Activated CD8-positive, alpha-beta memory T cell treated with anti-CD3 and anti-CD28 coated beads for 24 hours (primary cell): Measurements from ENCODE around the gene SLC26A8.
"Not testable (repeated sequence)": the region's sequence is repeated elsewhere in the genome, so short reads cannot be mapped to it uniquely, and the experiment has no call there.

ENCODE experiments used
- DNase-seq: peaks from one replicate; pipeline ENCODE4 v3.0.0-alpha.2; 2020

SLC26A8 gene

DNA sequence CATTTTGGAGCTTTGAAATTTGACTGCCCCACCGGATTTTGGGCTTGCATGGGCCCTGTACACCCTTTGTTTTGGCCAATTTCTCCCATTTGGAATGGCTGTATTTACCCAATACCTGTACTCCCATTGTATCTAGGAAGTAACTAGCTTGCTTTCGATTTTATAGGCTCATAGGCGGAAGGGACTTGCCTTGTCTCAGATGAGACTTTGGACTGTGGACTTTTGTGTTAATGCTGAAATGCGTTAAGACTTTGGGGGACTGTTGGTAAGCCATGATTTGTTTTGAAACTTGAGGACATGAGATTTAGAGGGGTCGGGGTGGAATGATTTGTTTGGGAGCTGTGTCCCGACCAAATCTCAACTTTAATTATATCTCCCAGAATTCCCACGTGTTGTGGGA lies 83.3 kb downstream of the SLC26A8 start:
- not testable (repeated sequence) for DNase-seq

DNA sequence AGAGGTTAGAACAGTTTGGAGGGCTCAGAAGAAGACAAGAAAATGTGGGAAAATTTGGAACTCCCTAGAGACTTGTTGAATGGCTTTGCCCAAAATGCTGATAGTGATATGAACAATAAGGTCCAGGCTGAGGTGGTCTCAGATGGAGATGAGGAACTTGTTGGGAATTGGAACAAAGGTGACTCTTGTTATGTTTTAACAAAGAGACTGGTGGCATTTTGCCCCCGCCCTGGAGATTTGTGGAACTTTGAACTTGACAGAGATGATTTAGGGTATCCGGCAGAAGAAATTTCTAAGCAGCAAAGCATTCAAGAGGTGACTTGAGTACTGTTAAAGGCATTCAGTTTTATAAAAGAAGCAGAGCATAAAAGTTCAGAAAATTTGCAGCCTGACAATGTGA lies 84.4 kb downstream of the SLC26A8 start:
- DNase-seq, result not testable (repeated sequence)

DNA sequence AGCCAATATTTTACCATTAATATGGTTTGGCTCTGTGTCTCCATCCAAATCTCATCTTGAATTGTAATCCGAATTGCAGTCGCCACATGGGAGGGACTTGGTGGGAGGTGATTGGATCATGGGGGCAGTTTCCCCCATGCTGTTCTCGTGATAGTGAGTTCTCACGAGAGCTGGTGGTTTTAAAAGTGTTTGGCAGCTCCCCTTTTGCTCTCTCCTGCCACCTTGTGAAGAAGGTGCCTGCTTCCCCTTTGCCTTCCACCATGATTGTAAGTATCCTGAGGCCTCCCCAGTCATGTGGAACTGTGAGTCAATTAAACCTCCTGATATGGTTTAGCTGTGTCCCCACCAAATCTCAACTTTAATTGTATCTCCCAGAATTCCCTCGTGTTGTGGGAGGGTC lies 85.2 kb downstream of the SLC26A8 start:
- DNase-seq, result not testable (repeated sequence)

DNA sequence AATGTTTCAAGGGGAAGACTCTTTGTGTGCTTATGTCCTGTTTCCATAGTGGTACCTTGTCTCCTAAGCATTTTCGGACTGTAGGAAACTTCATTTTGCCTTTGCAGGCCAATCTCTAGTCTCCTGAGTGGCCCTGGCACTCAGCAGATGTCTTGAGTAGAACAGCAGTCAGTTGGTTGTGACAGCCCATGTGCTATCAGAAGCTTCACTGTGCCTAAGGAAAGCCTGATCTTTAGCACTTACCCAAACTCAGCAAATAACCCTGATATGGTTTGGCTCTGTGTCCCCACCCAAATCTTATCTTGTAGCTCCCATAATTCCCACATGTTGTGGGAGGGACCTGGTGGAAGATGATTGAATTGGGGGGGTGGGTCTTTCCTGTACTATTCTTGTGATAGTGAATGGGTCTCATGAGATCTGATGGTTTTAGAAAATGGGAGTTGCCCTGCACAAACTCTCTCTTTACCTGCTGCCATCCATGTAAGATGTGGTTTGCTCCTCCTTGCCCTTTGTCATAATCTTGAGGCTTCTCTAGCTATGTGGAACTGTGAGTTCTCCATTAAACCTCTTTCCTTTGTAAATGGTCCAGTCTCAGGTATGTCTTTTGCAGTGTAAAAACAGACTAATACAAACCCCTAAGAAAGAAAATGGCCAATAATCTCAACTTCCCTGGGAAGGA lies 87.6 kb downstream of the SLC26A8 start:
- DNase-seq, result no peak

DNA sequence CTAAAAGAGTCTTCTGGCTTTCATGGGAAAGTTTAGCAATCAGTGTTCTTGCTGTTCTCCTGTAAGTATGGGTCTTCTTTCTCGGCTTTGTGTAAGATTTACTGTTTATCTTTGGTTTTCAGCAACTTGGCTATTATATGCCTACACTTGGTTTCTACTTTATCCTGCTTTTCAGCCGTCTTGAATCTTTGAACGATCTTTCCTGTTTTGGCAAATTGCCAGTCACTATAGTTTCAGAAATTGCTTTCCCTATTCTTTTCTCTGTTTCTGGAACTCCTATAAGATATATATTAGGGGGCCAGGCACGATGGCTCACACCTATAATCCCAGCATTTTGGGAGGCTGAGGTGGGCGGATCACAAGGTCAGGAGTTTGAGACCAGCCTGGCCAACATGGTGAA lies 89.0 kb downstream of the SLC26A8 start:
- DNase-seq, result no peak

DNA sequence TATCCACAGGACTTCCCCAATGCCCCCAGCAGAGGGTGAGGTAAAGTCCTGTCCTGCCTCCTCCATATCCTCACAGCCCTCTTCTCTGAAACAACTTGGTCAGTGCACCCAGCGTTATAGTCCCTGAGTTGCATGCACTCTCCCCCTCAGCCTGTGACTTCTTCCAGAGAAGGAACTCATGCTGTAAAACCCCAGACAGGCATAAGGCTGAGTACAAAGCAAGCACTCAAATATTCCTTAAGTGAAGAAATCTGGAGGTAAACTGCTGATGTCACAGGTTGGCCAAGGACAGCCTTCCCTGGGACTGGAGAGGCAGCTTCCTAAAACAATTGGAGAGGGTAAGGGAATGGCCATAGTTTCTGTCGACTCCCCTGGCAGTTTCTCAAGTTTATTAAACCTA lies 90.6 kb downstream of the SLC26A8 start:
- no peak for DNase-seq

DNA sequence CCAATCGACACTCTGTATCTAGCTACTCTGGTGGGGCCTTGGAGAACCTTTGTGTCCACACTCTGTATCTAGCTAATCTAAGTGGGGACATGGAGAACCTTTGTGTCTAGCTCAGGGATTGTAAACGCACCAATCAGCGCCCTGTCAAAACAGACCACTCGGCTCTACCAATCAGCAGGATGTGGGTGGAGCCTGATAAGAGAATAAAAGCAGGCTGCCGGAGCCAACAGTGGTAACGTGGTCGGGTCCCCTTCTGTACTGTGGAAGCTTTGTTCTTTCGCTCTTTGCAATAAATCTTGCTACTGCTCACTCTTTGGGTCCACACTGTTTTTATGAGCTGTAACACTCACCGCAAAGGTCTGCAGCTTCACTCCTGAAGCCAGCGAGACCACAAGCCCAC lies 92.6 kb downstream of the SLC26A8 start:
- not testable (repeated sequence) for DNase-seq

DNA sequence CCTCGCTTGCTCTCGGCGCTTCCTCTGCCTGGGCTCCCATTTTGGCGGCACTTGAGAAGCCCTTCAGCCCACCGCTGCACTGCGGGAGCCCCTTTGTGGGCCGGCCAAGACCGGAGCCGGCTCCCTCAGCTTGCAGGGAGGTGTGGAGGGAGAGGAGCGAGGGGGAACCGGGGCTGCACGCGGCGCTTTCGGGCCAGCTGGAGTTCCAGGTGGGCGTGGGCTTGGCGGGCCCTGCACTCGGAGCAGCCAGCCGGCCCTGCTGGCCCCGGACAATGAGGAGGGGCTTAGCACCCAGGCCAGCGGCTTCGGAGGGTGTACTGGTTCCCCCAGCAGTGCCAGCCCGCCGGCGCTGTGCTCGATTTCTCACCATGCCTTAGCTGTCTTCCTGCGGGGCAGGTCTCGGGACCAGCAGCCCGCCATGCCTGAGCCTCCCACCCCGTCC lies 93.3 kb downstream of the SLC26A8 start:
- DNase-seq, result no peak

DNA sequence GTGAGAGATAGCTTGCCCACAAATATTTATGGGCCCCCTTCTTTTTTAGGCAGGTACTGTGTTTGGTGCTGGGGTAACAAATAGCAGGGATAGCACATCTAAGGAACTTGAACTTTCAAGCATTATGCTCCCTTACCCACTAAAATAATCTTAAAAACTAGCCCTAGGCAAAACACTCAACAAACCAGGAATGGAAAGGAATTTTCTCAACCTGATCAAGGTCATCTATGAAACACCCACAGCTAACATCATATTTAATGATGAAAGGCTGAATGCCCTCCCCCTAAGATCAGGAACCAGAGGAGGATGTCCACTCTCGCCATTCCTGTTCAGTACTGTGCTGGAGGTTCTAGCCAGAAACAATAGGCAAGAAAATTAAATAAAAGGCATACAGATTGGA lies 94.8 kb downstream of the SLC26A8 start:
- DNase-seq, result no peak

DNA sequence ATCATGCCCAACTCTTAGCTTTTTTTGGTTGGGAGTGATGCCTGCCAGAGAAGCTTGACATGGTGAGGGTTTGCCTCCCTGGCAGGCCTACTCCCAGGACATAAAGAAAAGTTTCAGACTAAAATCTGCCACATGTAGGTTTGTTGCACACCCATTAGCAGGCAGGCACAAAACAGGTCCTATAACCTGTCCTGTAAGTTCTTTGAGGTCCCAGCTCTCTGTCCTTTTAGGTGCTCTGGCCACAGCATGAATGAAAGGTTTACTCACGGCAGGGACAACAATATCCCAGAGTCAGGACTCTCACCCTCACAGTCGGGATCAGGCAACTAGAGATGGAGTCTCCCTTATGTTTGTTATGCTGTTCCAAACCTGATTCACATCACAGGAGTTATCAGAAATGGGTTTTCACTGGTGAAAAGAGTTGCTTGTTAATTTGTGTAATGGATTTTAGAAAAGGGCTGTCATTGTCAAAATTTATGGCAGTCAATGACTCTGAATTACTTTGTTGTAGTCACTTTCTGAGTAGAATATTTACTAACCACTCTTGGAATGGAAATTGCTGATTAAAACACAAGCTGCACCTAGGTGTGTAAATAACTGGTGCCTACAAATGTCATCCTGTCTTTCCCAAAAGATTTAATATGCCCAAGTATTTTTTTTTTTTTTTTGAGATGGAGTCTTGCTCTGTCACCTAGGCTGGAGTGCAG lies 97.8 kb downstream of the SLC26A8 start:
- no peak for DNase-seq

DNA sequence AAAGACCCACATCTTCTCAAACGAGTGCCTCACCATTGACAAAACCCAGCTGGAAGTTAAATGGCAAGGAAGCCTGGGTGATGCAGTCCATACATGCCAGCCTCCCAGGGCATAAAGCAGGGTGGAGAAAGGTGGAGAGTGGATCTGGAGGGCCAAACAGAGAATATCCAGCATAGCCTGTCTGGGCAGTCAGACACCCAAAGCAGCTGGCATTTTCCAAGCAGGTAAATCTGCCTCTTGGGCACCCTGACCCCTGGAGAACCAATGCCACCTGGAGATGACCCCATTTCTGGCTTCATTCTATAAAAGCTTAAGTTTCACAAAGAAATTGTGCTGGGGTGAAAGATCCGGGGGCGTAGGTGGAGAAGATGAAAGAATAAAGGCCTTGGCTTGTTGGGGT lies 98.5 kb downstream of the SLC26A8 start:
- DNase-seq, result no peak

DNA sequence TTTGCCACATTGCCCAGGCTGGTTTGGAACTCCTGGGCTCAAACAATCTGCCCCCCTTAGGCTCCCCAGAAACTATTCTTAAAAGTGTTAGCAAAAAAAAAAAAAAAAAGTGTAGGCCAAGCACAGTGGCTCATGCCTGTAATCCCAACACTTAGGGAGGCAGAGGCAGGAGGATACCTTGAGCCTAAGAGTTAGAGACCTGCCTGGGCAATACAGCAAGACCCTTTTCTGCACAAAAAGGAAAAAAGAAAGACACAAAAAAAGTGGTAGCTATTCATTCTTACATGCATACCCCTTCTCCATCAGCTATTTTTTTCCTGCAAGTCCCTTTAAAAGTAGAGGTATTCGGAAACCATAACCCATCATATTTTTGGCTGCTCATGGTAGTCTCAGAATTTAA lies 100.3 kb downstream of the SLC26A8 start:
- DNase-seq, result no peak

DNA sequence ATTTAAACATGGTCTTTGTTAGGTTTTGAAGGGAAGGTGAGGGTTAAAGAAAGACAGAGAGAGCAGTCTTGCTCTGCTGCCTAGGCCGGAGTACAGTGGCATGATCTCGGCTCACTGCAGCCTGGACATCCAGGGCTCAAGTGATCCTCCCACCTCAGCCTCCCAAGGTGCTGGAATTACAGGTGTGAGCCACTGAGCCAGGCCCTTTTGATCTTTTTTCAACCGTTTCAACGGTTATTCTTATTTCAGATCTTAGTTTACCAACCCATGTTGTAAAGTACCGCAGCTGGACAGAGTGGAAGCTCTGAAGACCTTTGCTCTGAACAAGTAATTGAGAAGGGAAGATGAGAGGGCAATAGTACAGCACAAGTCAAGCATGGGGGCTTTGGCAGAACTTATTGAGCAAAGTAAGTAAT lies 102.3 kb downstream of the SLC26A8 start:
- no peak for DNase-seq

DNA sequence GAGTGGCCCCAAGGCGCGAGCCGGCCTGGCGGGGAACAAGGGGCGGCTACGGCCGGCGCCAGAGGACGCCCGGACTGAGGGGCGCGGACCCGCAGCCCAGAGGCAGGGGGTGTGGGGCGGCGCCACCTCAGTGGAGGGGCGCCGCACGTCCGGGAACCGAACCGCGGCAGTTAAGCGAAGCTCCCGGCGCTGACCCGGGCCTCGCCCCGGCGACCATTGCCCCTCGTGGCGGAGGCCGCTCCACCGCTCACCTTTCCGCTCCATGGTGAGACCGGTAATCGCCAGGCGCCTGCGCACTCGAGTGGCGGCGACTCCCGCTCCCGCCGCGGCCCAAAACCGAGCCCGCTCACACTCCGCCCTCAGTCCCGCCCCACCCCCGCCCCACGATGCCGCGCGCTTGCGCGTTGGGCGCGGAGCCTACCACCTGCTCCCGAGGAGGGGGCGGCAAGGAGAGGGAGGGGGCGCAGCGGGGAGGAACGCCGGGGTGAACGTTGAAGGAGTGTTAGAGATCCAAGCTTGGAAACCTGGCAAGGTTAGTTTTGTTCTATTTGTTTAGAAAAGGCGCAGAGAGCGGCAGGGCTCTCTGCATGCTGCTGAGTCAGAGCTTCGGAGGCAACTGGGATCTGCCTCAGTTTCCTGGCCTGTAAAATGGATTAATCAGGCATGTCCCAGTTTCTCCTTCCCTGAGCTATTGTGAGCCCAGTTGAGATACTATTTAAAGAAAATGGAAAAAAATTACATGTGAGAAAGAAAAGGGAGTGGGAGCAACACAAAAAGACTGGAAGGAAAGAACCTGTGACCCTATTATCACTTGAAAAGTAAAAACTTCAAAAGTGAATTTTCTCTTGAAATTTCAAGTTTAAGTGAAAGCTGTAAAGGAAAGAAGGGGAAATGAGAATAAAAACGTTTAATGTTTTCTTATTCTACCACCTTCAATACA lies 103.4 kb downstream of the SLC26A8 start, which contains the start of gene SRPK1:
Gene SRPK1, minus strand, starts transcription at position 306 of the 940 bp plus-strand sequence. Its CDS starts 42 bp downstream, at position 264.
- peak; percentile 95 for DNase-seq

DNA sequence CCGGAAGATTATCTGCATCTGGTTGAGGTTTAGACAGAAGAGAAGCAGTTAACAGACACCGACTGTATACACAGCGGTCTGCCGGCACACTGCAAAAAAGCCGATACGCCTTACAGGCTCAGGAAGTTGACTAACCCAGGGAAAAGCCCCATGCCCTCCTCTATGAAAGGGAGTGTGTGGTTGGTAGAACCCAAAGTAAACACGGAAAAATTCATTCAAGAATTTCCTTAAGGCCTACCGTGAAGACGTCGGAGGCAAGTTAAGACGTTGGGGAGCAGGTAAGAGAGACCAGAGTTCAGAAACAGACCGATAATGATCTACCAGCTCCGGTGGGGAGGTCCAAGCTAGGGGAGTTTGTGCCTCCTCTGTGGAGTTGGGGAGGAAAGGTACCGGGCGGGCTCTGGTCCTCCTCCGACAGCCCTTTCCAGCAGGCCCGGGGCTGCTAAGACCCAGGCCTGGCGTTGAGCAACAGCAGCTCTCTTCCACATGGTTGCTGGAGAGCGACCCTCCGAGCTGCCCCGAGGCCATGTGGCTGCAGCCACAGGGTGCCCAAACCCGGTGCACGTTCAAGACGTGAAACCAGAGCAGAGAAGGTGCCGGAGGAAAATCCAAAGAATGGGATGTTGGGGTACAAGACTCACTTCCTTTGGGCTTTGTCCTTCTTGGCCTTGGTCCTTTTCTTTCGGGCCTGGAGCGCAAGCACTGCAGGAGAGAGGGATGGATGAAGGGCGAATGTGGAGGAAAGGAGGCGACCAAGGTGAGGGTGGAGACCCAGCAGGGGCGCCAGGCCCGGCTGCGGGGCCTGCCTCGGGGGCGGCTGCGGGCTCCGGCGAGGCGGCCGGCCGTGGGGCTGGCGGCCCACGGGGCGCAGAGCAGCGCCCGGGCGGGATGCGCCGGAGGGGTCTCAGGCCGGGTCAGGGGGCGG lies 104.4 kb downstream of the SLC26A8 start:
- peak; percentile 80 for DNase-seq

DNA sequence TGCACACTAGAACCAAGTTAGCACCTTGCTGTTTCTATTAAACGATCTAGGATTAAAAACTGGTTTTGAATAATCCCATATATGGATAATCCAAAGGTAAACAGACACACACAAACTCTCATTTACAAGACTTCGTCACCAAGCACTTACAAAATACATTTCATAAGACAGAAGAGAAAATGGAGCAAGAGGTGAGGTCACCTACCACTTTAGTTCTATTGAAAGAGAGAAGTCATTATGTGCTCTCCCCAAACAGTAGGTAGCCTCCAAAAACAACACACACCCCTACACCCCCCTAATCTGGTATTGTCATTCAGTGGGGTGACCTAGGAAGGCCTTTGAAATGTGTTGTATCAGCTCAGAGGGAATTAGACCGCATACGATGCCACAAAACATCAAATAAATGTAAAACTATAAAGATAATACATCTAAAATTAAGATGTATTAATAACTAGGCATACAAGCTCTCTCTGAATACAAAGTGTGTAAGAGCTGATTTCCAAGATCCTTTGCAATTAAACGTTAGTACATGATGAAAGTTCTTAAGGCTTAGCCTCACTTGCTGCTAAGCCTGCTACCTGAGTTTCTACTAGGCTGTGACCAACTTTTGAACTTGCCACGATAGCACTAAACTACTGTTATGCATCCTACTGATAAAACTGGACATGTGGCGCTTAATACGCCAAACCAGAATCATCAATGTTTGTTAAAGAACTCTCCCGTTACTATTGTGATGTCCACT lies 105.2 kb downstream of the SLC26A8 start:
- no peak for DNase-seq

DNA sequence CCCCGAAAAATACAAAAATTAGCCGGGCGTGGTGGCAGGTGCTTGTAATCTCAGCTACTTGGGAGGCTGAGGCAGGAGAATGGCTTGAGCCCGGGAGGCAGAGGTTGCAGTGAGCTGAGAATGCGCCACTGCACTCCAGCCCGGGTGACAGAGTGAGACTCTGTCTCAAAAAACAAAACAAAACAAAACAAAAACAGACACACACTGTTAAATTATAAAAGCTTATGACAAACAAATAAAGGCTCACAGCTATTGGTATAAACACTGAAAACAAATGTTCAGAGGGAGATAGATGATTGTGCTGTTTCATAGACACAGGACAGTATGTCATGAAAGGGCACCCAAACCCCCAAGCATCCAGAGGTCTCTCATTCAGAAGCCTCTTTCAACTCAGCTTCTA lies 107.5 kb downstream of the SLC26A8 start:
- DNase-seq, result not testable (repeated sequence)

DNA sequence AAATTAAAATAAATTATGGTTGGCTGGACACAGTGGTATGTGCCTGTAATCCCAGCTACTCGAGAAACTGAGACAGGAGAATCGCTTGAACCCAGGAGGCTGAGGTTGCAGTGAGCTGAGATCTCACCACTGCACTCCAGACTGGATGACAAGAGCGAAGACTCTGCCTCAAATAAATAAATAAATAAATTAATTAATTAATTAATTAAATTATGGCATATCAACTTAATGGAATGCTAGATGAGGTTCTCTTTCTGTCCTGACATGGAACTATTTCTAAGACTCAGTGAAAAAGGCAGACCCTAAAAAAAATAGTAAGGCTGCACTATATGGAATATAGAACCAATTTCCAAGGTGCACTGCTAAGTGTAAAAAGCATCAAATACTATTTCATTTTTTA lies 108.4 kb downstream of the SLC26A8 start:
- DNase-seq, result no peak

DNA sequence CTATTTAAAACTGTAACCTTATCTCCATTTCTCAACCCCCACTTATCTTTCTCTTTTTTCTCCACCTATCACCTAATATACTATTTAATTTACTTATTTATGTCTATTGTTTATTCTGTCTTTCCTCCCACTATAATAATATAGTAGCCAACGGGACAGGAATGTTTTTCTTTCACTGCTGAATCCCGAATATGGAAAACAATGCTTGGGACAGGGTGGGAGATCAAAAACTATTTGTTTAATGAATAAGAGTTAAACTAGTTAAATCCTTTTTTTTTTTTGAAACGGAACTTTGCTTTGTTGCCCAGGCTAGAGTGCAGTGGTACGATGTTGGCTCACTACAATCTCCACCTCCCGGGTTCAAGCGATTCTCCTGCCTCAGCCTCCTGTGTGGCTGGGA lies 109.9 kb downstream of the SLC26A8 start:
- no peak for DNase-seq

DNA sequence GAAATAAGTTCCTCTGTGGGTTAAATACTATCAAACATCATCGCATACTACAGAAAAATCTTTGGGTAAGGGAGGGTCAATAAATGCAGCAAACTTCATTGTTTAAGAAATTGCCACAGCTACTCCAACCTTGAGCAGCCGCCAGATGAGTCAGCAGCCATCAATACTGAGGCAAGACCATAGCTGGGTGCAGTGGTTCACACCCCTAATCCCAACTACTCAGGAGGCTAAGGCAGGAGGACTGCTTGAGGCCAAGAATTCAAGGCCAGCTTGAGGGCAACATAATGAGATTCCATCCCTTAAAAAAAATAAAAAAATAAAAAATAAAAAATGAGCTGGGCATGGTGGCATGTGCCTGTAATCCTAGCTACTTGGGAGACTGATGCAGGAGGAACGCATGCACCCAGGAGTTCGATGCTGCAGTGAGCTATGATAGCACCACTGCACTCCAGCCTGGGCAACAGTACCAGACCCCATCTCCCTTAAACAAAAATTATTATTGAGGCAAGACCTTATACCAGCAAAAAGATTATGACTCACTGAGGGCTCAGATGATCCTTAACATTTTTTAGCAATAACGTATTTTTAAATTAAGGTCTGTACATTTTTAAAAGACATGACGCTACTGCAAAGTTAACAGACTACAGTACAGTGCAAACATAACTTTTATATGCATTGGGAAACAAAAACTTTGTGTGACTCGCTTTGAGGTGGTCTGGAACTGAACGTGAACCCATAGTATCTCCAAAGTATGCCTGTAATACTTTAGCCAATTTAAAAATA lies 112.4 kb downstream of the SLC26A8 start:
- no peak for DNase-seq

DNA sequence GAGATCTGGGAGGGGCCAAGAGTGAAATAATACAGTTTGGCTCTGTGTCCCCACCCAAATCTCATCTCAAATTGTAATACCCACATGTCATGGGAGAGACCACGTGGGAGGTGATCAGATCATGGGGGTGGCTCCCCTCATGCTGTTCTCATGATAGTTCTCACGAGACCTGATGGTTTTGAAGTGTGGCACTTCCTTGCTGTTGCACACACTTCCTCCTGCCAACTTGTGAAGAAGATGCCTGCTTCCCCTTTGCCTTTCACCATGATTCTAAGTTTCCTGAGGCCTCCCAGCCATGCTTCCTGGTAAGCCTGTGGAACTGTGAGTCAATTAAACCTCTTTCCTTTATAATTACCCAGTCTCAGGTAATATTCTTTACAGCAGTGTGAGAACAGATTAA lies 114.9 kb downstream of the SLC26A8 start:
- DNase-seq, result not testable (repeated sequence)
